ENCODE results near the gene KMT5B. TPM values are rescaled to one million over a fixed set of nuclear protein-coding genes. Genes with fewer than 3 reads are reported as not detected.
A peak's percentile ranks its signal among the peaks of the same experiment; 100 is the strongest.

The KMT5B gene
- total and polyA plus RNA-seq, 2 of the 4 experiments (the other 2 are of a cell fraction), result 11.2 to 13.4 TPM

DNA sequence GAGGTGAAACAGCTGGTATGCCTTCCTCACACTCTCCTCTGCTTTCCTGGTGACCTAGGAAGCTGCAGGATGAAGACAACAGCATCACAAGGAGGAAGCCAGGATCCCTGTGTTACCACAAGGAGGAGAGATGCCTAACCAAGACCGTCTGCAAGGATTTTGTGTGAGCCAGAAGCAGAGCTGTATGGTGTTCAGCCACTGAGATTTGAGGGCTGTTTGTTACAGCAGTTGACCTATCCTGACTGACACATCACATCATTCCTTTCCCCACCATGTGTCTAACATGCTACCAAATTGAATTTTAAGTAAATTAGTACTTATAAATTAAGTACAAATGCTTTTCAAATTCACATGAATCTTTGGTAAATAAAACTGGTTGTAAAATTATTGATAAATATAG is 83.0 kb downstream of the KMT5B start:
- Histone ChIP-seq H4K20me1 (ENCODE audit: insufficient read depth, low read length) (no peaks in the 10 kb centered on the region; the same call in 1 of the 2 replicates), H3K4me3 (ENCODE audit: insufficient read depth, low read depth, low read length) (no peak overlapping the region), H4K8ac (ENCODE audit: low read depth in 2 of 2, low read length in 2 of 2) (no peak overlapping the region), H3K27me3 (ENCODE audit: control insufficient read depth, insufficient read depth, low read length) (no peaks in the 10 kb centered on the region), H3K18ac (ENCODE audit: low read depth, low read length) (no peak overlapping the region), H2AFZ (replicated peaks; ENCODE audit: low read length, poor library complexity) (peak overlapping the region; percentile 67), H3K79me1 (ENCODE audit: low read depth in 1 of 2, low read length in 2 of 2) (no peaks in the 10 kb centered on the region), H2BK15ac (ENCODE audit: low read depth, low read length) (no peak overlapping the region), H3K56ac (ENCODE audit: extremely low read depth, insufficient read depth, low read length) (no peak overlapping the region), H3K9me3 (ENCODE audit: control insufficient read depth, insufficient read depth, low read length) (peaks cover 9% of the 10 kb centered on the region), H4K91ac (ENCODE audit: insufficient read depth, low read depth, low read length) (no peak overlapping the region), H3K9me1 (ENCODE audit: insufficient read depth, low read length) (no peaks in the 10 kb centered on the region), H3K4me1 (ENCODE audit: control insufficient read depth, insufficient read depth, low read length) (peaks cover 4% of the 10 kb centered on the region), H3K9ac (ENCODE audit: low read depth, low read length) (no peak overlapping the region), H2BK20ac (ENCODE audit: low read depth, low read length) (no peak overlapping the region), H3K23ac (ENCODE audit: low read depth, low read length) (peak overlapping the region; percentile 42; the same call in 1 of the 2 replicates), H3K14ac (replicated peaks; ENCODE audit: low read depth, low read length) (no peak overlapping the region), H3K4ac (ENCODE audit: low read depth, low read length) (no peak overlapping the region), H3K4me2 (ENCODE audit: low read depth, low read length) (no peak overlapping the region), H3K36me3 (ENCODE audit: control insufficient read depth, insufficient read depth, low read length) (no peaks in the 10 kb centered on the region), H4K5ac (ENCODE audit: low read depth, low read length) (no peak overlapping the region), H3K27ac (ENCODE audit: insufficient read depth, low read length) (no peak overlapping the region), H2AK9ac (replicated peaks; ENCODE audit: low read depth, low read length, poor library complexity) (peak overlapping the region; percentile 37), H2BK120ac (ENCODE audit: low read depth, low read length) (no peak overlapping the region), H2AK5ac (ENCODE audit: low read depth, low read length) (no peak overlapping the region), H2BK5ac (ENCODE audit: low read depth, low read length, poor library complexity, severe bottlenecking) (no peak overlapping the region)
- no TSS peak for BruUV-seq (replicated peaks)
- no CpG with 5 or more reads among the region's 1 CpG for WGBS, 2 experiments (ENCODE audit: extremely low coverage in 2 of 2, insufficient read length in 1 of 2)
- ChIA-PET POLR2A (ENCODE audit: unreplicated experiment) (no interaction called here), CTCF (interaction anchor here (0.7 kb wide), 1 partner anchor 14 kb away, joined by 4 read pairs; no protein-coding TSS in a partner anchor)
- dilution Hi-C loops (cut with HindIII; ENCODE audit: low sequenced_read_pairs, unreplicated experiment), result no loop called here
- no peak for ATAC-seq (ENCODE audit: low read depth)
- DNase-seq, result no peak
- no peak for TF ChIP-seq BHLHE40 (IDR thresholded peaks at IDR 0.05; ENCODE audit: low read depth, low read length)
- TF ChIP-seq RAD21 (IDR thresholded peaks at IDR 0.05; ENCODE audit: low read length), result no peak
- no peak for TF ChIP-seq MXI1 (IDR thresholded peaks at IDR 0.05; ENCODE audit: borderline replicate concordance, low read depth, low read length)
- no peak for TF ChIP-seq CEBPB (IDR thresholded peaks at IDR 0.05; ENCODE audit: low read depth, low read length)
- no peak for TF ChIP-seq POLR2A (IDR thresholded peaks at IDR 0.05; ENCODE audit: low read depth, low read length)
- no peak for TF ChIP-seq SMC3 (IDR thresholded peaks at IDR 0.05; ENCODE audit: low read depth, low read length)
- TF ChIP-seq, protein P1, sequence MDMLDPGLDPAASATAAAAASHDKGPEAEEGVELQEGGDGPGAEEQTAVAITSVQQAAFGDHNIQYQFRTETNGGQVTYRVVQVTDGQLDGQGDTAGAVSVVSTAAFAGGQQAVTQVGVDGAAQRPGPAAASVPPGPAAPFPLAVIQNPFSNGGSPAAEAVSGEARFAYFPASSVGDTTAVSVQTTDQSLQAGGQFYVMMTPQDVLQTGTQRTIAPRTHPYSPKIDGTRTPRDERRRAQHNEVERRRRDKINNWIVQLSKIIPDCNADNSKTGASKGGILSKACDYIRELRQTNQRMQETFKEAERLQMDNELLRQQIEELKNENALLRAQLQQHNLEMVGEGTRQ (IDR thresholded peaks at IDR 0.05; ENCODE audit: low read depth, low read length), result no peak
- TF ChIP-seq, protein P2, sequence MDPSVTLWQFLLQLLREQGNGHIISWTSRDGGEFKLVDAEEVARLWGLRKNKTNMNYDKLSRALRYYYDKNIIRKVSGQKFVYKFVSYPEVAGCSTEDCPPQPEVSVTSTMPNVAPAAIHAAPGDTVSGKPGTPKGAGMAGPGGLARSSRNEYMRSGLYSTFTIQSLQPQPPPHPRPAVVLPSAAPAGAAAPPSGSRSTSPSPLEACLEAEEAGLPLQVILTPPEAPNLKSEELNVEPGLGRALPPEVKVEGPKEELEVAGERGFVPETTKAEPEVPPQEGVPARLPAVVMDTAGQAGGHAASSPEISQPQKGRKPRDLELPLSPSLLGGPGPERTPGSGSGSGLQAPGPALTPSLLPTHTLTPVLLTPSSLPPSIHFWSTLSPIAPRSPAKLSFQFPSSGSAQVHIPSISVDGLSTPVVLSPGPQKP (IDR thresholded peaks at IDR 0.05; ENCODE audit: borderline replicate concordance, low read depth, low read length), result no peak
- no peak for TF ChIP-seq CHD1 (IDR thresholded peaks at IDR 0.05; ENCODE audit: low read depth, low read length)
- TF ChIP-seq MAZ (IDR thresholded peaks at IDR 0.05; ENCODE audit: borderline replicate concordance, low read depth, low read length), result no peak
- TF ChIP-seq FOS (IDR thresholded peaks at IDR 0.05; ENCODE audit: low read depth, low read length), result no peak
- no peak for TF ChIP-seq NFE2L2 (IDR thresholded peaks at IDR 0.05; ENCODE audit: low read depth, low read length)
- TF ChIP-seq, protein P3, sequence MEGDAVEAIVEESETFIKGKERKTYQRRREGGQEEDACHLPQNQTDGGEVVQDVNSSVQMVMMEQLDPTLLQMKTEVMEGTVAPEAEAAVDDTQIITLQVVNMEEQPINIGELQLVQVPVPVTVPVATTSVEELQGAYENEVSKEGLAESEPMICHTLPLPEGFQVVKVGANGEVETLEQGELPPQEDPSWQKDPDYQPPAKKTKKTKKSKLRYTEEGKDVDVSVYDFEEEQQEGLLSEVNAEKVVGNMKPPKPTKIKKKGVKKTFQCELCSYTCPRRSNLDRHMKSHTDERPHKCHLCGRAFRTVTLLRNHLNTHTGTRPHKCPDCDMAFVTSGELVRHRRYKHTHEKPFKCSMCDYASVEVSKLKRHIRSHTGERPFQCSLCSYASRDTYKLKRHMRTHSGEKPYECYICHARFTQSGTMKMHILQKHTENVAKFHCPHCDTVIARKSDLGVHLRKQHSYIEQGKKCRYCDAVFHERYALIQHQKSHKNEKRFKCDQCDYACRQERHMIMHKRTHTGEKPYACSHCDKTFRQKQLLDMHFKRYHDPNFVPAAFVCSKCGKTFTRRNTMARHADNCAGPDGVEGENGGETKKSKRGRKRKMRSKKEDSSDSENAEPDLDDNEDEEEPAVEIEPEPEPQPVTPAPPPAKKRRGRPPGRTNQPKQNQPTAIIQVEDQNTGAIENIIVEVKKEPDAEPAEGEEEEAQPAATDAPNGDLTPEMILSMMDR (conservative IDR thresholded peaks at IDR 0.05; ENCODE audit: low read depth, low read length), result no peak
- no peak for TF ChIP-seq RCOR1 (IDR thresholded peaks at IDR 0.05; ENCODE audit: insufficient replicate concordance, low read length)
- TF ChIP-seq RFX5 (IDR thresholded peaks at IDR 0.05; ENCODE audit: low read depth, low read length), result no peak
- intact Hi-C loops (cut with micrococcal nuclease), result no loop called here
- in situ Hi-C loops (cut with MboI; ENCODE audit: low sequenced_read_pairs), result no loop called here

Measured in IMR-90 (cell line).